Stimulated activated CD4-positive, alpha-beta T cell treated with anti-CD3 and anti-CD28 coated beads, Interleukin-12 subunit alpha, Interleukin-12 subunit beta, amount 100 ng/mL, for 48 hours (primary cell): Measurements from ENCODE around the gene RASSF3.
A peak's percentile ranks its signal among the peaks of the same experiment; 100 is the strongest.
"Not testable (repeated sequence)": the region's sequence is repeated elsewhere in the genome, so short reads cannot be mapped to it uniquely, and the experiment has no call there.

ENCODE experiments used
- DNase-seq, 3 donors: peaks; one replicate each; pipeline ENCODE4 v3.0.0-alpha.2; 2020; ENCODE audit warnings: low read depth in 2 of 3, low spot score in 1 of 3

RASSF3 gene

DNA sequence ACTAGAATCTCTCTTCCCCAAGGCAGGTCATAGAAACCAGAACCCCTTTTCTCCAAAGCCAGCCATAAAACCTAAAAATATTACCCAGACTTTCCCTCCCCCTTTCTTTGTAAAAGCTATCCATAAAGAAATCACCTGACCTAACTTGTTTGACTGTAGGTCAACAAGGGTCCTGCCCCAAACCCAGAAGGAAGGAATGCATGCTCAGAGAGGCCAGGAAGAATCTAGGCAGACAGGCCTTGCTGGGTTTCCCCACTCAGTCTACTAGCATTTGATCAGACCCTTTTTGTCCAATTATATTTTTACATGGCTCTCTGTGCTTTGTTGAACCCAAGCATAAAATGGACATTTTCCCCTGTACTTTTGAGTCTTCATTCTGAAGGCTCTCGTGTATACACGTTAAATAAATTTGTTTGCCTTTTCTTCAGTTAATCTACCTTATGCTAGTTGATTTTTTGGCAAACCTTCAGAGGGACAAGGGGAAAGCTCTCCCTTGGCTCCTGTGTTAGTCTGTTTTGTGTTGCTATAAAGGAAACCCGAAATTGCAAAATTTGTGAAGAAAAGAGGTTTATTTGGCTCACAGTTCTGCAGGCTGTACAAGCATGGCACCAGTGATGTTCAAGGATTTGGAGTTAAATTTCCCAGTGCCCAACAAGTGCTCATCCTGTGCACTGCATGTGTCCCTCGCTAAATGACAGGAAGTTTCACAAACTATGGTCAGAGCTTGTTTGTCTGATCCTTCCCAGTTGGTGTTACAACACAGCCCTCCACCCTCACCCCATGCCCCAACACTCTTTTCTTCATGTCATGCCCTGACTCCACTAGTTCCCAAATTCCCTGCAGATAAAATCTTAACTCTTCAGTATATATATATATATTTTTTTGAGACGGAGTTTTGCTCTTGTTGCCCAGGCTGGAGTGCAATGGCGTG, 14.2 kb upstream of the RASSF3 start:
- no peak for DNase-seq

GRCh38 chr12:64598831-64599230, 11.5 kb upstream of the RASSF3 start:
- DNase-seq, result no peak

DNA sequence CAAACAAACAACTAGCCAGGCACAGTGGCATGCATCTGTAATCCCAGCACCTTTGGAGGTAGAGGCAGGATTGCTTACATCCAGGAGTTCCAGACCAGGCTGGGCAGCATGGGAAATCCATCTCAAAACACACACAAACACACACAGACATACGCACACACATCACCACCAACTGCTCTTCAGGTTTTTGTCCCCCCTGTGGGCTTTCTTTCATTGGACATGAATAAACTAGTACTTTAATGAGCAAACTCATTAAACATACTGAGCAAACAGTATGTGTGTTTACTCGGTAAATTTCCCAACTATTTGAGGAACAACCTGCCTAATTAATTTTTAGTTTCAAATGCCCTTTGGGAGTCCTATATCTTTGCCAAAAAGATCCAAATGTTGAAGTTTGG, 10.1 kb upstream of the RASSF3 start:
- no peak for DNase-seq

DNA sequence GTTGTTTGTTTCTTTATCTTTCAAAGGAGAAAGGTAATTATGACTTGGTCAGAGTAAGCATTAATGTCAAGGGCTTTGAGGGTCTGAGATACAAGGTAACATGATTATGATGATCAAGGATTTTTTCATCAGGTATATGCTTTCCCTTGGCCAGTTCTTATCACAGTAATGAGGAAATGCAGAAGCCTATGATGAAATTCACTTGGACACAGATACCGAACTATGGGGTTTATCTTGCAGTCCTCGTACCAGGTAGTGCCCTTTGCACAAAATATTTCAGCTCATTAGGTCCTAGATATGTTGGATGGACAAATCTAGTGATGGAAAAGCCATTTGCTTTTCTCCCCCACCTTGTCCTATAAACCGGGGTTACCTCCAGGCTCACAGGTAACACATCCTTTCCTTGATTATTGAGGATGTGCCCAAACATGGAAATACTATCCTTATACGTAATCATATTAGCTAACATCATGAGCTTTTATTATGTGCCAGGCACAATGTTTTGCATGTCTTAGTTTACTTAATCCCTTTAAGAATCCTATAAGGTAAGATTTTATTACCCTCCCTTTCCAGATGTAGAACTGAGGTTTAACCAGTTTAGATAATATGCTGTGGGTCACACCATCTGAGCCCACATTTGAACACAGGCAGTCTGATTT, 7.0 kb upstream of the RASSF3 start:
- no peak for DNase-seq

DNA sequence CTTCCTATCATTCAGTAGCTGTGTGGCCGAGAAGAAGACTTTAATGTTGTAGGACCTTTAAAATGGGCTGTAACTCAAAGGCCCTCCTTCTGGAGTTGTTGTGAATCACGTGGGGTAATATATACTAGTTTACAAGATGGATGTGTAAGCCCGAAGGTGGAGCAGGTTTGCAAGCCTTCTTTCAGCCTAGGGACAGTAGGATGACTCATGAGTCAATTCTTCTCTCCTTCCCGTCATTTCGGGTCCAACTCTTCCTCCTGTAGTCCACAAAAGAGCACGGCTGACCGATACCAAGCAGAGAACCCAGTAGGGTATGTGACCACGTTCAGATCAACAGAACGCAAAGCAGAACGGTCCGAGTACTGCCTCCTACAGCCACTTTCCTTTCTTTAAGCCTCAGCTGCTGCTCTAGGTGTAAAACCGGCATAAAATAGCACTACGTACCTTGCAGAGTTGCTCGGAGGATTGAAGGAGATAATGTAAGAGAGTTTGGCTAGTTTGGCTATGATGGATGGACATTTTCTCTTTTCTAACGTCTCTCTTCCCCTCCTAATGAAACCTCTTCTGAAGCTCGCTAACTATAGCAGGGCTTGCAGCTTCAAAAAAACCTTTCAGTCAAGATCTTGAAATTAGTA, 1.3 kb upstream of the RASSF3 start:
- DNase-seq, result no peak

- DNase-seq, result no peak
Measured at GRCh38 chr12:64609536-64610078, 688 bp upstream of the RASSF3 start.

- DNase-seq, result peak in 2 of 3 donors; percentile 45 to 62
Measured at GRCh38 chr12:64610660-64611340, 505 bp downstream of the RASSF3 start.

GRCh38 chr12:64611341-64612284, 1.3 kb downstream of the RASSF3 start:
- no peak for DNase-seq

DNA sequence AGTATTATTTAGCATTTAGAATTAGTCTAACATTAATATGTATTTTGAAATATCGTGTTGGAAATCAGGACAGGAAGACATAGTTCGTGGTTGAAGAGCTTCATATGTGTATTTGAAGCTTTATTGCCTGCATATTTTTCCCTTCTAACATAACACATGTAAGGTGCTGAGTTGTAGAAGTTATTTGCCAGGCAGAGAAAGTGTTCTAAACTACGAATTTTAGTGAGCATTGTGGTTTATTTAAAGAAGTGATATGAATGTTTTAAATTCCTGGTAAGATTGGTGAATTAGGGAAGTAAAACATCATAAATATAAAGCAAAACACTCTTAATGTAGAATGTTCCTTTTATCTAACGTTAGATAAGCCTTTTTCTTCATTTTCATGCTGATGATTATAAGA, 2.5 kb downstream of the RASSF3 start:
- DNase-seq, result no peak

- DNase-seq, result not testable (repeated sequence)
Measured at GRCh38 chr12:64613775-64614398, 3.6 kb downstream of the RASSF3 start.

- no peak for DNase-seq
Measured at GRCh38 chr12:64616201-64616600, 5.9 kb downstream of the RASSF3 start.

DNA sequence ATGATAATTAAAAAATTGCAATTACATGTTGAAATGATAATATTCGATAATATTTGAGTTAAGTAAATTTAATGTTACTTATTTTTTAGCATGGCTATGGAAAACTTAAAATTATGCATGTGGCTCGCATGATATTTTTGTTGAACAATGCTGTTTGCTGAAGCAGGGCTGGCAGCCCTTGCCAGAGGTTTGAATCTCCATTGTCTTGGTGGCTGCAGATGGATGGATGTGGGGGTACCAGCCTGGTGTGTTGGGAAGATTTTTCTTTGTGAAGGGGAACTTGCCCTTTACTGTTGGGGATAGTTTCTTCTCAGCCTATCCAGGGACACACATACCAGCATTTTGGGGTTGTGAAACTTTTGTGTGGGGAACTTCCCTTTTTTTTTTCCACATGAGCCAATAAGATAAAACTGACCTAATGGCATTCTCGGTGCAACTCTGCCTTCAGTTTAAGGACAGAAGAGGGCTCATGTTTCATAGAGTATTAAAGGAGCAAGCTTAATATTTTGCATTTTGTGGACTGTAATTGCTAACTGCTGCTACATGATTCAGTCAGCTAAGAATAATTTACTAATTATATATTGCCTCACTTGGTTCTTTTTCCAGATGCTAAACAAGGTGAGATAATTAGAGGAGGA, 8.8 kb downstream of the RASSF3 start:
- no peak for DNase-seq

DNA sequence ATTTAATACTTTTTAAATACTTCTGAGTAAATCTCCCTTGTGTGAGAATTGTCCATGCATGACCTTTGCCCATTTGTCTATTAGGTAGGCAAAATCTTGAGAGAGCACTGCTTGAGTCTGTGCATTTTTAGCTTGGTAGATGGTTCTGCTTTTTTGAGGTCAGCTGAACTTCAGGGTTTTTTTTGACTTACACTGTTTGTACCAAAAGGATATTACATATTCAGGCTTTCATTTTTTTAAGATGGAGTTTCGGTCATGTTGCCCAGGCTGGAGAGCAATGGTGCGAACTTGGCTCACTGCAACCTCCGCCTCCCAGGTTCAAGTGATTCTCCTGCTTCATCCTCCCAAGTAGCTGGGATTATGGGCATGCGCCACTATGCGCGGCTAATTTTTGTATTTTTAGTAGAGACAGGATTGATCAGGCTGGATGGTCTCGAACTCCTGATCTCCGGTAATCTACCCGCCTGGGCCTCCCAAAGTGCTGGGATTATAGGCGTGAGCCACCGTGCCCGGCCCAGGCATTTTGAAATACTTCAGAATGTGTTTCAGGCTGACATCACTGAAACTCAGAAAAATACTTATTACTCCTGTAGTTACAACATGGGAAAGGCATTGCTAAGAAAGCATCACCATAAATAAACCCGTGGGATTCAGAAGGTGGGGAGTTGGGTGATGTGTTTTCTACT, 11.1 kb downstream of the RASSF3 start:
- DNase-seq, result no peak

- no peak for DNase-seq
Measured at GRCh38 chr12:64624035-64624434, 13.7 kb downstream of the RASSF3 start.

DNA sequence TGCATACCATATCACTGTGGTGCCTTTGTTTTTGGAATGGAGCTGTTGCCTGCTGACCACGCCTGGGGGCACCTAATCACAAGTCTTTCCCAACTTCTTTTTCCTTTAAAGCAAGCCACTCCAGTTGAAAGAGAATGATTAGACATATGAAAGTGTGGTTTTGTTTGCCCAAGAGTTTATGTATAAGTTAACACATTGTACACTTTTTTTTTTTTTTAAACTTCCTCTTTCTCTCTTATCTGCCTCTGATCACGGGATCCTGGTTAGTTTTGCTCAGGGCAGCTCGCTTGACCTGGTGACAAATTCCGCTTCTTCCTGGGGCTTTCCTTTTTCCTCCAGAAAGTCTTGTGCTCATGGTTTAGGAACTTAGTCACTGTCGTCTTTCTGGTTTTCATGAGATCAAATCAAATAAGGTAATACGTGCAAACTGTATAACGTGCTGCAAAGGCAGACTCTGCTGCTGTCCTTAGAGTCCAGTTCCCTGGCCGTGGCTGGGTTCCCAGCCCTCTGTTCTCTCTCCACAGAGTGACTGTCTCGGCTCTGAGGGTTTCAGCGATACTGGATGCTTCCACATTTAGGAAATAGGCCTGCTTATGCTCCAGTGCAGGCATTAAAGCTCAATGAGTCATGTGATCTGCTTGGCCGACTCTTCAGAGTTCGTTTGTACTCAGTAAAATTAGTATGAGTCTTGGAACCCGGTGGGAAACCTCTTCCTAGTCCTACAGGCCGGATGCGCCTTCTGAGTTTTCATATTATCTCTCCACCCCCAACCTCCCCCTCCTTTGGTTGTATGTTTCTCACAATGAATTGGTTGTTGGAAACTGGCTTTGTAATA, 15.2 kb downstream of the RASSF3 start:
- DNase-seq, result peak in 1 of 3 donors; percentile 44

- not testable (repeated sequence) for DNase-seq
Measured at GRCh38 chr12:64626588-64626987, 16.3 kb downstream of the RASSF3 start.

GRCh38 chr12:64627771-64628170, 17.5 kb downstream of the RASSF3 start:
- no peak for DNase-seq

- no peak for DNase-seq
Measured at GRCh38 chr12:64631197-64631596, 20.9 kb downstream of the RASSF3 start.
